ENCODE results near the gene ZNF146.
"Not testable (repeated sequence)": the region's sequence is repeated elsewhere in the genome, so short reads cannot be mapped to it uniquely, and the experiment has no call there.

Gene ZNF146

DNA sequence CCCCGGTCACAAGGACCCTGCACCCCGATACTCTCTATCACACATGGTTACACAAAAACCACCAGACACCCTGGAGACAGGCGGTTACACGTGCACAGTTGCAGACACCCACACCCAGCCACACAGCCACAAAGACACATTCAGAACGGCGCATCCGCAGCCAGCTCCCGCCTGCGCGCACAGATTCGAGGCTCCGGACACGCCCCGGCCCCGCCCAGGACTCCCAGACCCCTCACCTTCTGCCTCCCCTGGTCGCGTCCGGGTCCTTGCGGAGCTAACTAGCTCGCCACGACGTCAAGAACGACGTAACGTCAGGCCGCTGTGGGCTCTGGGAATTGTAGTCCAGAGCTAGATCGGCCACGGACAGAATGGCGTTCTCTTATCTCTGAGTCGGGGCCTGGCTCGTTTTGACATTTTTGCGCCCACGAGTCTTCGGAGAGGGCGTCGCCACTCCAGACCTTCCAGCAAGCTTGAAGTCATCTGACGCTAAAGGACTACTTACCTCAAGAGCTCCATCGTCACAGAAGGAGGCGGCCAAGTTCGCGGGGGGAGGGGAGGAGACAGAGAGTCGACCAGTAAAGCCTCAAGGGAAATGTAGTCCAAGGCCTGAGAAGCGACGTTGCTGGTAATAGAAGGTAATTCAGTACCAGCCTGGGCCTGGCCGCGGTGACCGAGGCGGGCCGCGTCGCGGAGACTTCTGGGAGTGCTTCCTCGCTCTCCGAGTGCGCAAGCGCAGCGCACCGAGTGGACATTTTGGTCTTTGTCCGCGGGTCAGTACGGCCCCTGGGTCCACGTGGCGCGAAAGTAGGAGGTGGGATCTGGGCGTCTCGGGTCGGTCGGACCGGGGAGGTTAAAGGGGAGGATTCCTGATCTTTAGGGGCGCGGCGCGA lies at the start of gene ZNF146, which contains the start of gene ZNF565:
Gene ZNF146, plus strand, starts transcription at position 721 of the 890 bp plus-strand sequence. CDS start 21,335 bp downstream, outside the sequence.
Gene ZNF565, minus strand, starts transcription at position 280 of the 890 bp plus-strand sequence. CDS start 12,680 bp downstream, outside the sequence.
- peak; percentile 98 for DNase-seq

DNA sequence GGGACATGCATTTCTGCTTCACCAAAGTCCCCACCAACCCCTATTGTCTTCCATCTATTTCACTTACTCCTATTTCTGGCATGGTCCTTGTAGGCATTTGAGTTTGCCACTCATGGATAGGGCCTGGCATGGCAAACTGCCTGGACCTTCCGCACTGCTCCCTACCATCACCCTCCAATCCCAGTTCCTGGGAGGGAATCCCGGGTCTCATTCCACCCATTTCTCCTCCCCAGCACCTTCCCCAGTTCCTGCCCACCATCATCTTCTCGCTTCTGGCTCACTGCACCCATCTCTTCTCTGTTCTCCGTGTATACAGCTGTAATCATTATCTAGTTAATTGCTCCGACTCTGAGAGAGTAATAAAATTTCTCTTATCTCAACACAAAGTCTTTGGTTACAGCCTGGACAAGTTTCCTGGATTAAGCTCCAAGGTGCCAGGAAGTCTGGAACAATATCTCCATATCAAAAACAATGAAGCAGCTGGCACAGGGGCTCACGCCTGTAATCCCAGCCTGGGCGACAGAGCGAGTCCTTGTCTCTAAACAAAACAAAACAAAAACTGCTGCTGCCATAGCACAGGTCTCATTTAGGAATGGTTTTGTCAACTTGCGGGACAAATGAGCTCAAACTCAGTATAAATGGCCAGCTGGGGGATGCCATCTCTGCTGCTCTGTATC lies 45.7 kb upstream of the ZNF146 start:
- no peak for DNase-seq

DNA sequence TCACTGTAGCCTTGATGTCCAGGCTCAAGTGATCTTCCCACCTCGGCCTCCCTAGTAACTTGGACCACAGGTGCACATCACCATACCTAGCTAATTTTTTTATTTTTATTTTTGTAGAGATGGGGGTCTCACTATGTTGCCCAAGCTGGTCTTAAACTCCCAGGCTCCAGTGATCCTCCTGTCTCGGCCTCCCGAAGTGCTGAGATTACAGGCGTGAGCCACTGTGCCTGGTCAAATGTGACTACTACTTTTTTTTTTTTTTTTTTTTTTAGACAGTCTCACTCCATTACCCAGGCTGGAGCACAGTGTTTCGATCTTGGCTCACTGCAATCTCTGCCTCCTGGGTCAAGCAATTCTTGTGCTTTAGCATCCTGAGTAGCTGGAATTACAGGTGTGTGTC lies 42.1 kb upstream of the ZNF146 start:
- DNase-seq = no peak

DNA sequence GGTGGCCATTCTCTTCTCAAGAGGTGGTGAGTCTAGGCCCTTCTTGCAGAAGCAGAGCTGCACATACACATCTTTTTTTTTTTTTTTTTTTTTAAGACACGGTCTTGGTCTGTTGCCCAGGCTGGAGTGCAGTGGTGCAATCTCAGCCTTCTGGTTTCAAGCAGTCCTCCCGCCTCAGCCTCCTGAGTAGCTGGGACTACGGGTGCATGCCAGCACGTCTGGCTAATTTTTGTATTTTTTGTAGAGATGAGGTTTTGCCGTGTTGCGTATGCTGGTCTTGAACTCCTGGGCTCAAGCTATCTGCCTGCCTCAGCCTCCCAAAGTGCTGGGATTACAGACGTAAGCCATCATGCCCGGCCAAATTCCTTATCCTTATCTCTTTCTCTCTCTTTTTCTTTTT lies 41.1 kb upstream of the ZNF146 start:
- not testable (repeated sequence) for DNase-seq

- DNase-seq = not testable (repeated sequence)
Measured at GRCh38 chr19:36179077-36179476, 35.8 kb upstream of the ZNF146 start.

- DNase-seq = no peak
Measured at GRCh38 chr19:36182612-36183244, 32.2 kb upstream of the ZNF146 start.

GRCh38 chr19:36183245-36183628 lies 31.7 kb upstream of the ZNF146 start:
- DNase-seq = no peak

DNA sequence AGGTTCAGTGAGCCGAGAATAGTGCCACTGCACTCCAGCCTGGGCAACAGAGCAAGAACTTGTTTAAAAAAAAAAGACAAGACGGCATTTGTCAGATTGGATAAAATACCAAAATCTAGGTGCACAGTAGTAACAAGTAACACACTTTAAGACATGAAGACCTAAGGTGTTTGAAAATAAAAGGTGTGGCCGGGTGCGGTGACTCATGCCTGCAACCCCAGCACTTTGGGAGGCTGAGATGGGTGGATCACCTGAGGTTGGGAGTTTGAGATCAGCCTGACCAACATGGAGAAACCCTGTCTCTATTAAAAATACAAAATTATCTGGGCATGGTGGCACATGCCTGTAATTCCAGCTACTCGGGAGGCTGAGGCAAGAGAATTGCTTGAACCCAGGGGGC lies 28.2 kb upstream of the ZNF146 start:
- not testable (repeated sequence) for DNase-seq

DNA sequence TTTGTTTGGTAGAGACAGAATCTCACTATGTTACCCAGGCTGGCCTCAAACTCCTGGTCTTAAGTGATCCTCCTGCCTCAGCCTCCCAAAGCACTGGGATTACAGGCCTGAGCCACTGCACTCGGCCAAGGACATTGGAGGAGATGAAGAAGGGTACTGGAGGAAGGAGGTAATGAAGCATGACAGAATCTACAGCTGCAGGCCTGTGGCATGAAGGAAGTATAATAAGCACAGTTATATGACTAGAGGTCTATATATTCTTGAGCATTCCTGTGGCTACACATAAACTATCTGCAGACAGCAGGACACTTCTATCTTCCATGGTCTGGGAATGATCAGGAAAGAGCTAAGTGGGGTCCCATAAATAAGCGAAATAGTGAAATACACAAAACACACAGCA lies 18.7 kb upstream of the ZNF146 start:
- no peak for DNase-seq

DNA sequence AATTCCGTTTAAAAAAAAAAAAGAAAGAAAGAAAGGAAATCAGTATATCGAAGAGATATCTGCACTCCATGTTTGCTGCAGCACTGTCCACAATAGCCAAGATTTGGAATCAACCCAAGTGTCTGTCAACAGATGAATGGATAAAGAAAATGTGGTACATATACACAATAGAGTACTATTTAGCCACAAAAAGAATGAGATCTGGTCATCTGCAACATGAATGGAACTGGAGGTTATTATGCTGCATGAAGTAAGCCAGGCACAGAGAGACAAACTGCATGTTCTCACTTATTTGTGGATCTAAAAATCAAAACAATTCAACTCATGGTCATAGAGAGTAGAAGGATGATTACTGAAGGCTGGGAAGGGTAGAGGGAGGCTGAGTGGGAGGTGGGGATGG lies 16.8 kb upstream of the ZNF146 start:
- no peak for DNase-seq

DNA sequence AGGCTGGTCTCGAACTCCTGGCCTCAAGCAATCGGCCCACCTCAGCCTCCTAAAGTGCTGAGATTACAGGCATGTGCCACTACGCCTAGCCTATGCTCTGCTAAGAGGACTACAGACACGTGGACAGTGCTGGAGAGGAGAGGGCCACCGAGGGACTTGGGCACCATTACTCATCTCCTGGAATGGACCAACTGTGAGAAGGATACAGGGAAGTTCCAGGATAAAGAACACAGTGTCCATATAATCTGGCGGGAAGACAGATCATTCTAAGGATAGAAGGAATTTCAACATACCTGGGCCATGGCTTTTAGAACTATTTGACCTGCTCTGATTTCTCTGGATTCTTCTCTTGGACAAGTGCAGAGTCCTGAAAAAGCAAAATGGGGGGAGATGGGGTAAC lies 13.2 kb upstream of the ZNF146 start:
- no peak for DNase-seq

- DNase-seq = no peak
Measured at GRCh38 chr19:36203293-36203692, 11.6 kb upstream of the ZNF146 start.

DNA sequence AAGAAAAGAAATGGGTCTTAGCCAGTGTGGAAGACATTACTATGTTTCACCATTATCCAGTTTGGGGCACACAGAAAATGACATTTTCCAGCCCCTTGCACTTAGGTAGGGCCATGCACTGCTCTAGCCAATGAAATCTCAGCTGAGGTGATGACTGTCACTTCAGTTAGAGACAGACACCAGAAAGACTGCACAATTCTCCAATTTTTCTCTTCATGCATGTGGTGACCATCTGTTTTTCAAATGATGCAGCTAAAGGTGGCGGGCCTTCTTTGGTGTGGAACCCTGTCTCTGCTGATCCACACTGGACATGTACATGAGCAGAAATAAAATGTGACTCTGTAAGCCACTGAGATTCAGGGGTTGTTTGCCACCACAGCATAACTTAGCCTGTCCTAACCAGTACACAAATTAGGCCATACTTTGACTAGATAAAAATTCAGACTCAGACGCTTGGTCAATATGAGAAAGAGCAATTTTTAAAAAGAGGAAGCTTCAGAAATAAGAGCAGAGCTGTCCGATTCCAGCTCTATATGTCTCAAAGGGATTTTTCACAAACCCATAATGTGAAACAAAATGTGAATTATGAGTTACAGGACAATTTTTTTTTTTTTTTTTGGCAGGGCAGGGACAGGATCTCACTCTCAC lies 7.2 kb upstream of the ZNF146 start:
- no peak for DNase-seq

- no peak for DNase-seq
Measured at GRCh38 chr19:36209372-36209771, 5.5 kb upstream of the ZNF146 start.

- no peak for DNase-seq
Measured at GRCh38 chr19:36210497-36210896, 4.4 kb upstream of the ZNF146 start.

DNA sequence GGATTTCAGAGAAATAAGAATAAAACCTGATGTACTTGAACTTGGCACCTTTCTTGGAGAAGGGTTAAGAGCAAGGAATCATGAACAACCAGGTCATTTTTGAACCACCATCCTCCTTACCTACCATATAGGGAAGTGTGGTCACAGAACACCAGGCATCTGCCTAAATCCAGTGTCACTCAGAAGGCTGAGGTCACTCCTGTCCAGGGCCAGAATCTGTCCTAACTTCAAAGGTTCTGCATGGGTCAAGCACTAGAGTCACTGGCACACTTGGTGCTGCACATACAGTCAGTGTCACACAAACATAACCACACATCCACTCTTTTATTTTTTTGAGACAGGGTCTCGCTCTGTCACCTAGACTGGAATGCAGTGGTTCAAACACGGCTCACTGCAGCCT lies 2.0 kb upstream of the ZNF146 start:
- no peak for DNase-seq

DNA sequence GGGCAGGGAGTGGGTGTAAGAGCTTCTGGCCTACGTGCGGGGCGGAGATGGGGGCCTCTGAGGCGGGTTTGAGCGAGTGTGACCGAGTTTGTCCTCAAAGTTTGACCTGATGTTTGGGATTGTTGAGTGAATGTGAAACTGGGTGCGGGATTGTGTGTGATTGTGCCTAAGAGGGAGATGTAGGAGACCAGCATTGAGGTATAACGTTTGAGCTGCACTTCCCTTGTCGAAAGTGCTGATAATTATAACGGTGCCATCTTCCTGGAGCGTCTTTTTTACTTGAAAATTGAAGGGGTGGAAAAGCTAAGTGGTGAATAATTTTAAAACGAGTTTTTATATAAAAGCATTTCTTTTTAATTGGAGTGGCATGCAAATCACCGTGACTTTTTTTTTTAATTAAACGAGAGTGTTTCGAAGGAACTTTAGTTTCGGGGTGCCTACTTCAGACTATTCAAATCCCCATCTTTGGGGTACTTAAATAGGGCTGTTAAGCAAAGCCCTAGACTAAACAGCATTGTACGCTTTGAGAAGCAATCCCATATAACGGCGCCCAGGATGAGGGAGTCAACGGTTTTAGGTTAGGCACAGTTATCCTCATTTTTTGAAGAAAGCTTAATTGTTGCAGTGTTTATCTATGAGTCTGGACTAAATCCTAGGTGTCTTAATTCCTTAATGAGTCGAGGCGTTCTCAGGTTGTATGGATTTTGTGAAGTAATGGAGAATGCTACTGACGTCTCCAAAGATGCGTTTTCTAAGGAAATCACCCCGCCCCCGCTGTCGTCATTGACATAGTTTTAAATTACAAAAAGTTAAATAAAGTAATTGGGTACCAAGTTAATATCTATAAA lies 594 bp downstream of the ZNF146 start:
- no peak for DNase-seq

- no peak for DNase-seq
Measured at GRCh38 chr19:36221474-36221873, 6.6 kb downstream of the ZNF146 start.

DNA sequence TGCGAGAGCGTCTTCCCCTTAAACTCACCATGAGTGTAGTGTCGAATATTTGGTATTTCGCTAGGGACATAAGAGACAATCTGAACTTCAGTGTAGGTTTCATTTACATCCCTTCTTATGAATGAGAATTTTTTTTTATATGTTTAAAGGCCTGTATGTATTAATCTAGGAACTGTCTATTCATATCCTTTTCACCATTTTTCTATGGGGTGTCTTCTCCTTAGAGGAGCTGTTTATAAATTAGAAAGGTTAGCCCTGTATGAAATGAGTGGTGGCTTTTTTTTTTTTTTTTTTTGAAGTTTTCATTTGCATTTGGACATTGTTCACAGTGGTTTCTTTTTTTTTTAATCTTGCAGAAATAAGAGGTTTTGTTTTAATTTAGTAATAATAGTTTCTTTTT lies 7.6 kb downstream of the ZNF146 start:
- DNase-seq = no peak

DNA sequence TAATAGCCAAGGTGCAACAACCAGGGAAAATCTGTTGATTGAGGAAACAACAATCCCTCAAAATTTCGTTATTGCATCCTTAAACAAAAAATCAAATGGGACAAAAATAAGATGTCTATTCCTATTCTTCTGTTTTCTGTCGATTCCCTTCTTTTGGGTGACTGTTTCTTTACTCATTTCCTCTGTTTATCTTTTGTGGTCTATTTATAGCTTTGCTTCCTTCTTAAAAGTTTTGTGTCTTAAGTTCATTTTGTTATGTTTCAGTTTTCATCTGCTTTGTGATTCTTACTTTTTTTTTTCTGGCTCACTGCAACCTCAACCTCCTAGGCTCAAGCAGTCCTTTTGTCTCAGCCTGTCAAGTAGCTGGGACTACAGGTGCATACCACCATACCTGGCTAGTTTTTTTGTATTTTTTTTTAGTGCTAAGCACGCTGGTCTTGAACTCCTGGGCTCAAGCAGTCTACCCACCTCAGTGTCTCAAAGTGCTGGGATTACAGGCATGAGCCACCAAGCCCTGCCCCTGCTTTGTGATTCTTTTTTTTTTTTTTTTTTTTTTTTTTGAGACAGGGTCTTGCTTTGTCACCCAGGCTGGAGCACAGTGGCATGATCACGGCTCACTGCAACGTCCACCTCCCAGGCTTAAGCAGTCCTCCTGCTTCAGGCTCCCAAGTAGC lies 10.4 kb downstream of the ZNF146 start:
- no peak for DNase-seq

- not testable (repeated sequence) for DNase-seq
Measured at GRCh38 chr19:36233626-36234025, 18.7 kb downstream of the ZNF146 start.
